ENCODE results near the gene CSN3.

CSN3 gene

DNA sequence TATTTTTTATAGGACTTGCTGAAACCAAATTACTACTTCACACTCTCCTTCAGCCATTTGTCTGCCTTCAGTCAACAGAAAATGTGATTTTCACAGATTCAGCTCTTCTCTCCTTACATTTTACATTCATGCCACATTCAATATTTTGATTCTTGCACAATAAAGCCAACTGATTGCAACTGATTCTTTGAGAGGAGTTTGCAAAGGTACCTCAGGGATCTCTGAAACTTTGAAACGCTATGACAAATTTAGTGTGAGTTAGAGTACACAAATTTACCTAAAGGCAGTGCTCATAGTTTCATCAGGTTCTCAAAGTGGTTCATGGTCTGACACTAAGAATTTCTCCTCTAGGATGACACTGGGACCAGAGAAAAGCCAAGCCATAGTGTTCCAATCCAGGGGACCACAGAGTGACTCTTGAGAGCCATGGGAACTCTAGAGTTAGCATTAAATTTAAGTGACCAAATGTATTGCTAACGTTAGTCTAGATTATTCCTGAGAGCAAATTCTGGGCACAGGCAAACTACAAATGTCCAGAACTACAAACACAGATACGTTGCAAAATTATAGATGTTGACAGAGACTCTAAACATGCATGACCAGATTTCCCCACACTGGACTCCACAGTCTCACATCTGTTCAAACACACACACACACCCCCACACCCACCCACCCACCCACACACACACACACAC, 9.0 kb downstream of the CSN3 start:
- H3K36me3 ChIP-seq (ENCODE audit: control insufficient read depth, insufficient read depth, low read length): no peaks in the 10 kb centered on the region
- no peak overlapping the region for H3K4me3 ChIP-seq (replicated peaks; ENCODE audit: low read depth, low read length)
- no peaks in the 10 kb centered on the region for H3K27me3 ChIP-seq (replicated peaks; ENCODE audit: control insufficient read depth, insufficient read depth, low read length)
- no peak for DNase-seq (ENCODE audit: extremely low read depth, insufficient read length)
- TF ChIP-seq, protein P1, sequence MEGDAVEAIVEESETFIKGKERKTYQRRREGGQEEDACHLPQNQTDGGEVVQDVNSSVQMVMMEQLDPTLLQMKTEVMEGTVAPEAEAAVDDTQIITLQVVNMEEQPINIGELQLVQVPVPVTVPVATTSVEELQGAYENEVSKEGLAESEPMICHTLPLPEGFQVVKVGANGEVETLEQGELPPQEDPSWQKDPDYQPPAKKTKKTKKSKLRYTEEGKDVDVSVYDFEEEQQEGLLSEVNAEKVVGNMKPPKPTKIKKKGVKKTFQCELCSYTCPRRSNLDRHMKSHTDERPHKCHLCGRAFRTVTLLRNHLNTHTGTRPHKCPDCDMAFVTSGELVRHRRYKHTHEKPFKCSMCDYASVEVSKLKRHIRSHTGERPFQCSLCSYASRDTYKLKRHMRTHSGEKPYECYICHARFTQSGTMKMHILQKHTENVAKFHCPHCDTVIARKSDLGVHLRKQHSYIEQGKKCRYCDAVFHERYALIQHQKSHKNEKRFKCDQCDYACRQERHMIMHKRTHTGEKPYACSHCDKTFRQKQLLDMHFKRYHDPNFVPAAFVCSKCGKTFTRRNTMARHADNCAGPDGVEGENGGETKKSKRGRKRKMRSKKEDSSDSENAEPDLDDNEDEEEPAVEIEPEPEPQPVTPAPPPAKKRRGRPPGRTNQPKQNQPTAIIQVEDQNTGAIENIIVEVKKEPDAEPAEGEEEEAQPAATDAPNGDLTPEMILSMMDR (IDR thresholded peaks at IDR 0.05; ENCODE audit: insufficient read depth, low read length, poor library complexity, severe bottlenecking): no peak

DNA sequence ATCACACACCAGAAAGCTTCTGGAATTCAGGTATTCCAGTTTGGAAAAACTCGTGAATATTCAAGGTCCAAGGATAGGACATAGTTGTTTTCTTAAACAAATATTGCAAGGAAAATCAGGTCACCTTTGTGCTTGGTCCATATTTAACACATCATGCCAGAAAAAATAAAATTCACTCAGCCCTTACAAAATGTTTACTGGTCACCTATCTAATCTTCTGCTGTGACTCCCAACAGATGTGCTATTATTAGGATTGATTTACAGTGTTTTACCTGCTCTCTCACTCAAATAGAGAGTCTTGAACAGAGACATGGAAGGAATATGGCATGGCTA, 9.5 kb downstream of the CSN3 start:
- Histone ChIP-seq H3K36me3 (ENCODE audit: control insufficient read depth, insufficient read depth, low read length) (no peaks in the 10 kb centered on the region), H3K4me3 (replicated peaks; ENCODE audit: low read depth, low read length) (no peak overlapping the region), H3K27me3 (replicated peaks; ENCODE audit: control insufficient read depth, insufficient read depth, low read length) (no peaks in the 10 kb centered on the region)
- no peak for DNase-seq (ENCODE audit: extremely low read depth, insufficient read length)
- TF ChIP-seq, protein P1 (IDR thresholded peaks at IDR 0.05; ENCODE audit: insufficient read depth, low read length, poor library complexity, severe bottlenecking): no peak

DNA sequence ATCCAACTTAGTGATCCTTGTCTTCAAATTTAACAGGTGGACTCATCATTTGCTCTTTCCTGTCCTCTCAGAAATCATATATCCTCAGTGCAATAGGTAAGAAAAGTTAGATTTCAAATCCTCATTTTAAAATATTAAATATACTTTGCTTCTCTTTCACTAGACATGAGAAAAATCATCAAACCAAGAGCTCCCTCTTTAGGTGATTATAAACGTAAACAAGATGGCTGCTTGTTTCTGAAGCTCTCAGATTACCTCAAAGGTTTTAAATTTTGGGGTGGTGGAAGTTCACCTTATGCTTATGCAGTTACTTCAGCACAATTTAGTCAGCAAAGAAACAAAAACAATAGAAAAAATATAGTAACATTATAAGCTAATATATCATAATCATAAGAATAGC, 27.3 kb downstream of the CSN3 start:
- no peak for DNase-seq (ENCODE audit: extremely low read depth, insufficient read length)
- no peaks in the 10 kb centered on the region for H3K27me3 ChIP-seq (replicated peaks; ENCODE audit: control insufficient read depth, insufficient read depth, low read length)
- no peaks in the 10 kb centered on the region for H3K36me3 ChIP-seq (ENCODE audit: control insufficient read depth, insufficient read depth, low read length)
- H3K4me3 ChIP-seq (replicated peaks; ENCODE audit: low read depth, low read length): no peak overlapping the region
- TF ChIP-seq, protein P1 (IDR thresholded peaks at IDR 0.05; ENCODE audit: insufficient read depth, low read length, poor library complexity, severe bottlenecking): peak; percentile 25

DNA sequence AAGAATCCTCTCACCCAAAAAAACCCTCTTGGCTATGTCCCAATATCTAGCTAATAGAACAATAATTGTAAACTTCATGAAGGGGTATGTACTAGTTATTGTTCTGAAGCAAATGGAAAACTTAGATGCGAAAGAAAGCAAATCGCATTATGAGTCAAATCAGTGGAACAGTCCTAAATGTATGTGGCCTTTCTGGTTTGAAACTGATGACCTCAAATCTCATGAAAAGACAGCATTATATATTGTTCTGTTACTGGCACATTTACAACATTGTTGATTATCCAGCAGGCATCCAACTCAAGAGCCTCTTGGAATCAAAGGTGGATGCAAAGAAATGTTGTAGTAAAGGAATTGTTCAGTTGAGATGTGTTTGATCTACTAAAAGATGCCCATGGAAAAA, 34.7 kb downstream of the CSN3 start:
- TF ChIP-seq, protein P1 (IDR thresholded peaks at IDR 0.05; ENCODE audit: insufficient read depth, low read length, poor library complexity, severe bottlenecking): no peak

DNA sequence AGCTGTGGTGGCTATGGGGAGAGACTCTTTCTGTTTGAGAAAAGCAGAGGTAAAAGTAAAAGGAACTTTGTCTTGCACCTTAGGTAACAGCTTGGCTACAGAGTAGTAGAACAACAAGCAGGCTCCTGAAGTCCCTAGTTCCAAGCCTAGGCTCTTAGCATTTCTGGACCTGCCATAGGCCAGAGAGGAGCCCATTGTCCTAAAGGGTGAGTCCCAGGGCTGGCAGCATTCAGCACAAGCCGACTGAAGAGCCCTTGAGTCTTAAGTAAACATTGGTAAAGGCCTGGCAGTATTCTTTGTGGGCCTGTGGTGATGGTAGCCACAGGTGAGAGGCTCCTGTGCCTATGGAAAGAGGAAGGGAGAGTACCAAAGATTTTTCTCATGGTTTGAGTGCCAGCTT, 38.2 kb downstream of the CSN3 start:
- DNase-seq (ENCODE audit: extremely low read depth, insufficient read length): no peak
- TF ChIP-seq, protein P1 (IDR thresholded peaks at IDR 0.05; ENCODE audit: insufficient read depth, low read length, poor library complexity, severe bottlenecking): no peak
- Histone ChIP-seq H3K4me3 (replicated peaks; ENCODE audit: low read depth, low read length) (no peak overlapping the region), H3K27me3 (replicated peaks; ENCODE audit: control insufficient read depth, insufficient read depth, low read length) (no peaks in the 10 kb centered on the region), H3K36me3 (ENCODE audit: control insufficient read depth, insufficient read depth, low read length) (no peaks in the 10 kb centered on the region)

More for the DNA sequence above, 34.7 kb downstream of the CSN3 start:
- Histone ChIP-seq H3K36me3 (ENCODE audit: control insufficient read depth, insufficient read depth, low read length) (no peaks in the 10 kb centered on the region), H3K27me3 (replicated peaks; ENCODE audit: control insufficient read depth, insufficient read depth, low read length) (no peaks in the 10 kb centered on the region), H3K4me3 (replicated peaks; ENCODE audit: low read depth, low read length) (no peak overlapping the region)
- DNase-seq (ENCODE audit: extremely low read depth, insufficient read length): no peak

DNA sequence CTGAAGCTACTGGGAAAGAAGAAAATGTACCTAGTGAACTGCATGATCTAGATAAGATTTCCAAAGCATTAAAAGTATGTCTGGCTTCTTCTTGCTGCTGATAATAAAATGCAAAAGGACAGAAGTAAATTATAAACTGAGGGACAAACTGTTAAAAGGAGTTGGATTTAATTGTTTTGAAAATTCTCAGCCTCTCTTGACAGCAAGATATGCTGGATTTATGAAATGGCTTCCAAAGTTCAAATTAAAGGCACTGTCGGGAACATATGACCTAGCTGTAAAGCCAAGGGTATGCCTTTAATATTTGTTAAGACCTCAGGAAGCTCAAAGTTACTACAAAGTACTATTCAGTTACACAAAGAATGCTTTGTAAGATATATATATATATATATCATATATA, 46.3 kb downstream of the CSN3 start:
- Histone ChIP-seq H3K27me3 (replicated peaks; ENCODE audit: control insufficient read depth, insufficient read depth, low read length) (no peaks in the 10 kb centered on the region), H3K36me3 (ENCODE audit: control insufficient read depth, insufficient read depth, low read length) (no peaks in the 10 kb centered on the region), H3K4me3 (replicated peaks; ENCODE audit: low read depth, low read length) (no peak overlapping the region)
- TF ChIP-seq, protein P1 (IDR thresholded peaks at IDR 0.05; ENCODE audit: insufficient read depth, low read length, poor library complexity, severe bottlenecking): no peak
- no peak for DNase-seq (ENCODE audit: extremely low read depth, insufficient read length)

All from GM06990 (cell line).